HepG2 (cell line): ENCODE results near the gene VCP. TPM values are rescaled to one million over a fixed set of nuclear protein-coding genes. Genes with fewer than 3 reads are reported as not detected.

Source experiments
- ARID4A ChIP-seq: sonication (generic); formaldehyde crosslinking; IDR thresholded peaks from 2 replicates; pipeline ENCODE4 v1.5.0; 2020; ENCODE audit warnings: mild to moderate bottlenecking, missing genetic modification reagents, borderline replicate concordance
- ATF7-NPFF ChIP-seq: sonication (generic); formaldehyde crosslinking; IDR thresholded peaks from 2 replicates; pipeline ENCODE4 v1.8.1; 2023; ENCODE audit warnings: mild to moderate bottlenecking, low read depth, missing genetic modification reagents, moderate library complexity
- CC2D1A ChIP-seq: sonication (generic); formaldehyde crosslinking; IDR thresholded peaks from 2 replicates; pipeline ENCODE4 v1.8.1; 2023; ENCODE audit warnings: mild to moderate bottlenecking, missing genetic modification reagents
- CREM ChIP-seq, 2 experiments: sonication (generic) in 1 of 2; formaldehyde crosslinking in 1 of 2; IDR thresholded peaks; 2 replicates each; pipeline versions ENCODE4 v1.4.0 to v1.6.1; 2016 to 2020; ENCODE audit warnings: antibody characterized with exemption in 1 of 2, mild to moderate bottlenecking in 1 of 2, missing genetic modification reagents in 1 of 2
- FOXA3 ChIP-seq: IDR thresholded peaks from 2 replicates; pipeline ENCODE4 v1.6.1; 2016; ENCODE audit warnings: missing genetic modification reagents, missing compliant biosample characterization
- HCFC1 ChIP-seq: fragments of 150-350 bp; IDR thresholded peaks from 2 replicates; pipeline ENCODE4 v1.6.1; 2014; ENCODE audit warnings: low read depth, low read length
- HNRNPK ChIP-seq: fragments of 200-400 bp; formaldehyde crosslinking; IDR thresholded peaks from 2 replicates; pipeline ENCODE4 v1.6.1; 2018; ENCODE audit warnings: low read length, low read depth, moderate library complexity, mild to moderate bottlenecking; ENCODE audit not compliant: poor library complexity, severe bottlenecking
- IRF9 ChIP-seq: sonication (generic); formaldehyde crosslinking; IDR thresholded peaks from 2 replicates; pipeline ENCODE4 v1.8.0; 2022; ENCODE audit warnings: missing genetic modification reagents, mild to moderate bottlenecking, borderline replicate concordance
- KAT7 ChIP-seq: IDR thresholded peaks from 2 replicates; pipeline ENCODE4 v1.6.1; 2018; ENCODE audit warnings: borderline replicate concordance, missing compliant biosample characterization
- KLF15 ChIP-seq: sonication (generic); formaldehyde crosslinking; IDR thresholded peaks from 2 replicates; pipeline ENCODE4 v1.8.1; 2023; ENCODE audit warnings: borderline replicate concordance, mild to moderate bottlenecking, inconsistent platforms, missing genetic modification reagents, mixed read lengths
- MATR3 ChIP-seq: sonication (generic); formaldehyde crosslinking; IDR thresholded peaks from 2 replicates; pipeline ENCODE4 v1.4.0; 2020; ENCODE audit warnings: missing genetic modification reagents
- MAZ ChIP-seq, 2 experiments: sonication (generic) in 1 of 2; formaldehyde crosslinking in 1 of 2; IDR thresholded peaks; 2 replicates each; pipeline versions ENCODE4 v1.5.0 to v1.6.1; 2012 to 2020; ENCODE audit warnings: low read depth in 2 of 2, mild to moderate bottlenecking in 2 of 2, borderline replicate concordance in 1 of 2, improper control_type of control experiment in 1 of 2, low read length in 1 of 2, missing genetic modification reagents in 1 of 2, moderate library complexity in 1 of 2
- SNRNP70 ChIP-seq: fragments of 200-400 bp; formaldehyde crosslinking; IDR thresholded peaks from 2 replicates; pipeline ENCODE4 v1.6.1; 2017; ENCODE audit warnings: mild to moderate bottlenecking, low read depth, low read length, moderate library complexity
- SP4 ChIP-seq: sonication (generic); formaldehyde crosslinking; IDR thresholded peaks from 2 replicates; pipeline ENCODE4 v1.8.1; 2023; ENCODE audit warnings: mild to moderate bottlenecking, missing genetic modification reagents
- STAT6 ChIP-seq: sonication (generic); formaldehyde crosslinking; IDR thresholded peaks from 2 replicates; pipeline ENCODE4 v1.4.0; 2020; ENCODE audit warnings: missing genetic modification reagents, mild to moderate bottlenecking, borderline replicate concordance
- TBP ChIP-seq: sonication (generic); formaldehyde crosslinking; IDR thresholded peaks from 2 replicates; pipeline ENCODE4 v1.5.0; 2020; ENCODE audit warnings: missing genetic modification reagents
- TFDP1 ChIP-seq: IDR thresholded peaks from 2 replicates; pipeline ENCODE4 v1.6.1; 2016; ENCODE audit warnings: missing compliant biosample characterization, missing genetic modification reagents, borderline replicate concordance
- ZC3H4 ChIP-seq: sonication (generic); formaldehyde crosslinking; IDR thresholded peaks from 2 replicates; pipeline ENCODE4 v1.4.0; 2020; ENCODE audit warnings: missing genetic modification reagents, borderline replicate concordance
- polyA plus RNA-seq, 8 experiments: library from polyadenylated mRNA; depleted of rRNA in 3 of 8; stranded (reverse) in 7 of 8; unstranded in 1 of 8; fragments of >200 nt; fragmentation: Illumina TruSeq in 4 of 8; extraction: Trizol in 4 of 8; gene quantifications; 2 replicates each; pipeline versions ENCODE4 v1.2.1 to v1.2.3, GENCODE V29; 2011 to 2016; ENCODE audit warnings: low read depth in 4 of 8, missing spikeins in 1 of 8, mixed read lengths in 1 of 8; ENCODE audit not compliant: insufficient read depth in 1 of 8
- total RNA-seq, 5 experiments: library from RNA; depleted of rRNA; stranded (reverse); fragments of >200 nt; fragmentation: Illumina TruSeq; extraction: Trizol; gene quantifications; 2 replicates each; pipeline ENCODE4 v1.2.3, GENCODE V29; 2016; ENCODE audit warnings: low read depth in 1 of 5

The VCP gene
- total and polyA plus RNA-seq, 2 of the 13 experiments (the other 11 are each of a cell fraction or from before 2014, with no cell fraction given) = 143 to 391 TPM

GRCh38 chr9:35111001-35111933 lies 38.8 kb upstream of the VCP start (continued):
- TF ChIP-seq STAT6 (CRISPR knock-in tag) (no peak), KLF15 (CRISPR knock-in tag) (no peak), ARID4A (CRISPR knock-in tag) (peak; percentile 76; the same call in 1 of the 2 replicates), ZC3H4 (CRISPR knock-in tag) (no peak), SNRNP70 (no peak), TBP (no peak), KAT7 (CRISPR knock-in tag) (no peak), TFDP1 (CRISPR knock-in tag) (peak; percentile 12; the same call in 1 of the 2 replicates), CREM (IDR thresholded peaks at IDR 0.05) (peak; percentile 12; the same call in 1 of the 2 replicates), CREM (CRISPR knock-in tag; IDR thresholded peaks at IDR 0.05) (no peak), MATR3 (CRISPR knock-in tag) (no peak), MAZ (IDR thresholded peaks at IDR 0.05; ENCODE audit: borderline replicate concordance, low read depth, low read length) (peak; percentile 55; the same call in 1 of the 2 replicates), MAZ (CRISPR knock-in tag; IDR thresholded peaks at IDR 0.05; ENCODE audit: low read depth) (peak; percentile 47; the same call in 1 of the 2 replicates), ATF7-NPFF (no peak), HNRNPK (peak; percentile 35), FOXA3 (CRISPR knock-in tag) (no peak), HCFC1 (no peak), CC2D1A (CRISPR knock-in tag) (no peak), SP4 (peak; percentile 95), IRF9 (no peak)
